ENCODE data around the gene IL19.
"Not testable (repeated sequence)": the region's sequence is repeated elsewhere in the genome, so short reads cannot be mapped to it uniquely, and the experiment has no call there.

The IL19 gene

GRCh38 chr1:206739411-206740076 is 31.0 kb upstream of the IL19 start:
- DNase-seq (ENCODE audit: low read depth in 2 of 2, low spot score in 1 of 2) = no peak

GRCh38 chr1:206741142-206741701 is 29.4 kb upstream of the IL19 start:
- no peak for DNase-seq (ENCODE audit: low read depth in 2 of 2, low spot score in 1 of 2)

DNA sequence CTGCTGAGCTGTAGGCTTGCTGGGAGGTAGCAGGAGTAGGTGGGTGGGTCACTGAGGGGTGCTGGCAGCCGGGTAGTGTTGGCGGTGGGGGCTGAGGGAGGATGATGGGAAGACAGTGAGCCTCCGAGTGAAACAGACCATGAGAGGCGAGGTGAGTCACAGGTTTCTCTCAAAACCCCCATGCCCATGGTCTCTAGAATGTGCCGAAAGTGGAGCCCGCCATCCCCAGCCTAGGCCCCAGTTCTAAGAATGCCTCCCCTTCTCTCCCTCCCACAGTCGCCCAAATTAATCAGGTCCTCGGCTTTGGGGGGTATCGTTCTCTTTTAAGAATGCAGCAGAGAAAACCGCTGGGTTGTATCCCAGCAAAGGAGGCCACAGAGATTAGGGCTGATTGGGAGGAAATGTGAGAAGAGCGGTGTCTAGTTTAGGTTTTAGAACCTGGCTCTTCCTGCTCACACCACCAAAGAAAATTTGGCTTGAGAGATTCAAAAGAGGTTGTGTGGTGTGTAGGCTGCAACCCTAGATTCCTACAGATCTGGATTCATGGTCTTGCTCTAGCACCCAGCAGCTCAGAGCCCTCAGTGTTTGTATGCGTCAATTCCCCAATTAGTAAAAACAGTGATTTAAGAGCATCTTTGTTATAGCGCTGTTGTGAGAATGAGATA is 27.7 kb upstream of the IL19 start:
- no peak for DNase-seq (ENCODE audit: low read depth in 2 of 2, low spot score in 1 of 2)

DNA sequence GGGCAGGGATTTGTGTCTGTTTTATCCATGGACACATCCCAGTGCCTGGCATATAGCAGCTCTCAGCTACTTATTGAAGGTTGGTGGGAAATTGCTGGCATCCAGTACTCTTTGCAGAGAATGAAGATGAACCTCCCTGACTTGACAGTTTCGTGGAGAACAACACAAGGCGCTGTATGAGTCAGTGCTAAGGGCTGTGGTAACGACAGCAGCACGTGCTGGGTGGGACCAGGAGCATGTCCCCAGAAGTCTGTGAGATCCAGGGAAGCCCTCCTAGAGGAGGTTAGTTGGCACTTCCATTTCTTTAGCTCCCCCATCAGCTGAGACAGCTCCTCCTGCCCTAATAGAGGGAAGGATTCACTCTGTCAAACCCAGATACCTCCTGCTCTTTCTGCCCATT is 25.9 kb upstream of the IL19 start:
- DNase-seq (ENCODE audit: low read depth in 2 of 2, low spot score in 1 of 2) = no peak

GRCh38 chr1:206745301-206745700 is 25.3 kb upstream of the IL19 start:
- no peak for DNase-seq (ENCODE audit: low read depth in 2 of 2, low spot score in 1 of 2)

- no peak for DNase-seq (ENCODE audit: low read depth in 2 of 2, low spot score in 1 of 2)
These were observed 22.1 kb upstream of the IL19 start for GRCh38 chr1:206748348-206749030.

DNA sequence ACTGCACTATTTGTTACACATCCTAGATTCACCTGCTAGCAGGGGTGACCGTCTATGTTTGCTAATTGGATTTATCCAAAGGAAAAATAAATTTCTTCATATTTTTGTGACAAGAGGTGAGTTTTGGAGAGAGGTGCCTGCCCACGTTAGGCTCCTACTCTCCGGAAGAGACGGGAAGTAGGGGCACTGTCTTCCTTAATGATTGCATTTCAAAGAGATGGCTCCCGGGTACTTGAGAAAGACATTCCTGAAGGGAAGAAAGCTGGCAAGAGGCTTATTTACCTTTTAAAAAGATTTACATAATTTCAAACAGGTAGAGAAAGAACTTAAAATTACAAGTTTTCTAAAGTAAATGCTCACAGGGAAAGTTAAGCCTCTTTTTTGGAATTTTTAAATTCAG is 18.7 kb upstream of the IL19 start:
- DNase-seq (ENCODE audit: low read depth in 2 of 2, low spot score in 1 of 2) = no peak

DNA sequence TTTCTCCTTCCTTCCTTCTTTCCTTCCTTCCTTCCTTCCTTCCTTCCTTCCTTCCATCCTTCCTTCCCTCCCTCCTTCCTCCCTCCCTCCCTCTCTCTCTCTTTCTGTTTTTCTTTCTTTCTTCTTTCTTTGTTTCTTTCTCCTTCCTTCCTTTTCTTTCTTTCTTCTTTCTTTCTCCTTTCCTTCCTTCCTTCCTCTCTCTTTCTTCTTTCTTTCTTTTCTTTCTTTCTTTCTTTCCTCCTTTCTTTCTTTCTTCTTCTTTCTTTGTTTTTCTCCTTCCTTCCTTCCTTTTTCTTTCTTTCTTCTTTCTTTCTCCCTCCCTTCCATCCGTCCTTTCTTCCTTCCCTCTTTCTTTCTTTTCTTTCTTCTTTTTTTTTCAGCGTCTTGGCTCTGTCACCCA is 18.1 kb upstream of the IL19 start:
- DNase-seq (ENCODE audit: low read depth in 2 of 2, low spot score in 1 of 2) = no peak

DNA sequence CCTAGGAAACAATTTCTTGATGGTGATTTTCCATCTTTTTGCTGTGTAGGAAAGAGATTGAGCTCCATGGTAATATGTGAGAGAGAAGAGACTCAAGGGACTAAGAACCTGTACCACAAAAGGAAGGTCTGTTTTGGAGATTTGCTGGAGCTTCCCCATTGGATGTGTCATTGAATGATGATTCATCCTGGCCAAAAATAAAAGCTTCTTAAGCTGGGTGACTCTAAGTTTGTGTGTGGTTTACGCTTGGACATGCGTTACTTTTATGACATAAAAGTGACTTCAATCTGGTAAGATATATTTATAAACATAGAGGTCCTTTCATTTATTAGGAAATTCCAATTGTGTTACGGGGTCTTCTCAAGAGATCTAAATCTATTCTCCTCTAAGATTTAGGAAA is 17.4 kb upstream of the IL19 start:
- no peak for DNase-seq (ENCODE audit: low read depth in 2 of 2, low spot score in 1 of 2)

GRCh38 chr1:206754011-206754410 is 16.6 kb upstream of the IL19 start:
- no peak for DNase-seq (ENCODE audit: low read depth in 2 of 2, low spot score in 1 of 2)

DNA sequence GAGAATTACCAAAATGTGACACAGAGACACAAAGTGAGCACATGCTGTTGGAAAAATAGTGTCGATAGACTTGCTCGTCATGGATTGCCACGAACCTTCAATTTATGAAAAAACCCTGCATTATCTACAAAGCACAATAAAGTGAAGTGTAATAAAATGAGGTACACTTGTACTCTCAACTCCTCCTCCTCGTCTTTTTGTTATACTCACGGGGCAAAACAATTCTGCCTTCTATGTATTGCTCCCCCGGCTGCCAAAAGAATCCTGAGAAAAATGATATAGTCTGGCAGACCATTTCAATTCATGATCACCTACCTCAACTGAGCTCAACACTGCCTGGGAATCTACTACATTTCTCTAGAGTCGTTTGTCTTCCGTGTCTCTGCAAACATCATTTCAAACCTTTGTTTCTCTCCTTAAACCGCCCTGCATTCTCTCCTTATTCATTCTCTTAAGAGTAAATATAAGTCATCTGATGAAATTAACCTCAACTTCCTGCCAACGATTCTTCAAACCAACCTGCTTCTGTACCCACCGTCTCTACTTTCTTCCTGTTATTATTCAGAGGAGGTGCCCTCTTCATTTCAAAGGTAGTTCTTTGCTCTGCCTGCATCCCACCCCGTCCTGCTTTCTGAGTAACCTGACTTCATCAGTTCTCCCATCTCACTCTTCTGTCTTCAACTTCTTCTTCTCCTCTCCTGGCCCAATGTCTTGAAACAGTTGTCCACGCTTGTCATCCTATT is 12.9 kb upstream of the IL19 start:
- no peak for DNase-seq (ENCODE audit: low read depth in 2 of 2, low spot score in 1 of 2)

DNA sequence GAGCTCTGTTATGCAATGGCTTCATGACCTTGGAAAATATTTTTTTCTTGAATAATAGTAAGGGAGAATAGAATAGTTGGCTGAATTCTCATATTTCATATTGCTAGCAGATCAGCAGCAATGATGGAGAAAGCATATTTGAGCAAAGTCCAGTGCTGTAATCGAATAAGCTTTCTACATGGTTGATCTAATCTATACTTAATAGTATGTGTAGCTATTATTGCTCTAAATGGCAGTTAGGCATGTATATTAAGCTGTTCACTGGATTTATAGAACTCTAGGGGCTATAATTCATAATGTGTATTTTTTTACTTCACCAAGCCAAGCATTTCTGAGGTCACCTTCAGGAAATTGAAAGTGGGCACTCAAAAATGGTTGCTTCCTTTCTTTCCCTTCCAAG is 10.0 kb upstream of the IL19 start:
- DNase-seq (ENCODE audit: low read depth in 2 of 2, low spot score in 1 of 2) = no peak

DNA sequence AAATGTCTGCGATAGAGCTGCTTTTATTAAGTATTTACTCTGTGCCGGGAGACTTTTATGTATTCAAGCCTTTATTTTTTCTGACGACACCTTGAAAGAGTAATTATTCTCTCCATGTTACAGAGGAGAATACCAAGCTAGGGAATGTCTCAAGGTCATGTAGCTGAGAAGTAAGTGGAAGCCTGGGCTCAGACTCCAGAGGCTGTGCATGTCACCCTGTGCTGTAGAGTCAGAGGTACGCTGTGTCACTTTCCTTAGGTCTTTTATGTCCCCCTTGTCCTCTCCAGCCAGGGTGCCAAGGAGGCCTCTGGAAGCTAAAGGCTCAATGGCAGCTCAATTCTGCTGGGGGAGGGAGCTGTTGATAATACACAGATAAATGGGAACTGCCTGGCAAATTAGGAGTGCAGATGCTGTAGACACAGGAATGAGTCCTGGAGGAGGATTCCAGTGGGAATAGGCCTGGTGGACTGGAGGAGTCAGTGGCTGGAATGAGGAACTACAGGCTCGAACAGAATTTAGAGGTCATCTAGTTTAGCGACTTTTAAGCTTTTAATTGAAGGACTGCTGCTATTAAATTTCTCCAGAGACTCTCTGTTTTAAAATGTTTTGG is 9.3 kb upstream of the IL19 start:
- DNase-seq (ENCODE audit: low read depth in 2 of 2, low spot score in 1 of 2) = no peak

DNA sequence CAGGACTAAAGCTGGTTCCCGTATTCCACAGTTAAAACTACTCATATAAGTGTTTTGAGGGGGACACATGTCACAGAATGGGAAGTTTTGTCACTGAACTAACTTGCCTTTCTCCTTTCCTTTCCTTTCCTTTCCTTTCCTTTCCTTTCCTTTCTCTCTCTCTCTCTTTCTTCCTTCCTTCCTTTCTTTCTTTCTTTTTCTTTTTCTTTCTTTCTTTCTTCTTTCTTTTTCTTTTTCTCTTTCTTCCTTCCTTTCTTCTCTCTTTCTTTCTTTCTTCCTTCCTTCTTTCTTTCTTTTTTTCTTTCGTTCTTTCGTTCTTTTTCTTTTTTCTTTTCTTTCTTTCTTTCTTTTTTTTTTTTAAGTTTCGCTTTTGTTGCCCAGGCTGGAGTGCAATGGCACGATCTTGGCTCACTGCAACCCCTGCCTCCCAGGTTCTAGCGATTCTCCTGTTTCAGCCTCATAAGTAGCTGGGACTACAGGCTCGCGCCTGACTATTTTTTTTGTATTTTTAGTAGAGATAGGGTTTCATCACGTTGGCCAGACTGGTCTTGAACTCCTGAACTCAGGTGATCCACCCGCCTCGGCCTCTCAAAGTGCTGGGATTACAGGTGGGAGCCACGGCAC is 7.7 kb upstream of the IL19 start:
- not testable (repeated sequence) for DNase-seq (ENCODE audit: low read depth in 2 of 2, low spot score in 1 of 2)

- not testable (repeated sequence) for DNase-seq (ENCODE audit: low read depth in 2 of 2, low spot score in 1 of 2)
These were observed 4.8 kb upstream of the IL19 start for GRCh38 chr1:206765771-206766170.

DNA sequence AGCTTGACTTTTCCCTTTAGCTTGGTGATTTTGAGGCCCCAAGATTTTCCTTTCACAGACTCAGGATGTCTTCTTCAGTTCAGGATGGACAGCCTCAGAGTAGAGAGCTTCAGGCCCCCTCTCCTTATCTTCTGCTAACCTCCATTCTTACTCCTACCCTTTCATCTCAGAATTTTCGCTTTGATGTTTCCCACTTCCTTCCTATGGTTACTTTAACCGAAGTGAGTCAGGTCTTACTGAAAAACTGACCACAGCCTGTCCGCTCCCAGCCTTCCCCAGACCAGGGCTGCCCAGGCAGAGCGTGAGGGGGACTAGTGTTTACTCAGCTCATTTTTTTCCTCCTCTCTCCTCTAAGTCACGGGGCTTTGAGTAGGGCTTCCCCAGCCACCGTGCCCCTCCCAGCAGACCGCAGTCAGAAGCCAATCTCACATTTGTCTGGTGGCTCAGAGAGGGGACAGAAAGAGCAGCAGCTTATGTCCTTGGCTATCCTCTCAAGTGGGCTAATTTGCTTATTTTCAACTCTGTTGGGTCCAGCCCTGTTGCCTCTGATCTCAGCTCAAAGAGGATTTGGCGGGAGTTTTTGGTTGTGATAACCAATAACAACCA is 4.2 kb upstream of the IL19 start:
- peak; percentile 32 to 49 for DNase-seq (ENCODE audit: low read depth in 2 of 2, low spot score in 1 of 2)

DNA sequence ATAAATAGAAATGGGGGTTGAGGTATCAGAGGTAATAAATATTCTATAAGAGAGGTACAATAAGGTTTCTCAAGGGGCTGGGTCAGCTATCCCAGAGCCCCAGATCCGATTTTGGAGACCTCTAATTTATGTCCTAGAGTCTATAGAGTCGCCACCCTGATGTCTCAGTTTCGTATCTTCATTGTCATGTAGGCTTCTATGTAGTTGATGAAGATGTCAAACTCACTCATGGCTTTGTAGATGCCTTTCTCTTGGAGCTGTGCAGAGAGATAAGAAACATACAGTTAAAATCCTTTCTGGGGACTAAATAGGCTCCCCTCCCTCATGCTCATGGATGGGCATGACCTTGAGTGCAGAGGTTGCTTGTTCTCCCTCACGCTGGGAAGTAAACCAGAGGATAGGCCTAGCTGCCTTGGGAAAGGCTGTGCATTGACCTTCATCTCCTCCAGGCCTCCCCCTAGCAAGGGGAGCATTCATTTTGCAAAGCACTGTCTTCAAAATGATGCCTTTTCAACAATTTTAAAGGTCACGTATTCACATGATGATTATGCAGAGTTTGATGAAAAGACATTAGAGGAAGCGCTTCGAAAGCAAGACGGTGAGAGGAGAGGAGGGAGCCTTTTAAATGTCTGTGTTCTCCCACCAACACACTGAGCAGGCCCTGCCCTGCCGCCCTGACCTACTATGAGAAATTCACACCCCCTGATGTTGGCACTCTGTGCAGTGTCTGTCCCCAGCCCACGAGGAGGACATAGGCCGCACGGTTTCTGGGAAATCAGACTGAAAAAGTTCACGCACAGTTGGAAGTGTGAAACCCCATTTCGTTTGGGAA is 1.9 kb upstream of the IL19 start:
- no peak for DNase-seq (ENCODE audit: low read depth in 2 of 2, low spot score in 1 of 2)

GRCh38 chr1:206769304-206769731 is 1.3 kb upstream of the IL19 start:
- DNase-seq (ENCODE audit: low read depth in 2 of 2, low spot score in 1 of 2) = no peak

GRCh38 chr1:206771338-206771692 is 742 bp downstream of the IL19 start:
- DNase-seq (ENCODE audit: low read depth in 2 of 2, low spot score in 1 of 2) = no peak

Measured in stimulated activated CD8-positive, alpha-beta memory T cell treated with anti-CD3 and anti-CD28 coated beads, Interleukin-4, amount 100 ng/mL, for 1 hour (primary cell).